Stimulated activated CD8-positive, alpha-beta memory T cell treated with anti-CD3 and anti-CD28 coated beads, Interleukin-4, amount 100 ng/mL, for 48 hours (primary cell): Measurements from ENCODE around the gene BCL11B.

Source experiments
- DNase-seq: peaks from one replicate; pipeline ENCODE4 v3.0.0-alpha.2; 2020

The BCL11B gene

GRCh38 chr14:99194736-99195135, 77.3 kb downstream of the BCL11B start:
- DNase-seq: no peak

- no peak for DNase-seq
Observed at GRCh38 chr14:99194136-99194535, 77.9 kb downstream of the BCL11B start.

GRCh38 chr14:99192830-99193229, 79.2 kb downstream of the BCL11B start:
- DNase-seq: no peak

- no peak for DNase-seq
Observed at GRCh38 chr14:99192028-99192621, 79.9 kb downstream of the BCL11B start.

GRCh38 chr14:99191395-99192027, 80.5 kb downstream of the BCL11B start:
- no peak for DNase-seq

GRCh38 chr14:99190696-99191394, 81.2 kb downstream of the BCL11B start:
- no peak for DNase-seq

- DNase-seq: peak; percentile 66
Observed at GRCh38 chr14:99189201-99189801, 82.7 kb downstream of the BCL11B start.

- DNase-seq: peak; percentile 68
Observed at GRCh38 chr14:99188731-99189191, 83.2 kb downstream of the BCL11B start.

- peak; percentile 28 for DNase-seq
Observed at GRCh38 chr14:99187858-99188257, 84.1 kb downstream of the BCL11B start.

- peak; percentile 38 for DNase-seq
Observed at GRCh38 chr14:99186956-99187690, 84.9 kb downstream of the BCL11B start.

GRCh38 chr14:99186336-99186735, 85.7 kb downstream of the BCL11B start:
- peak; percentile 22 for DNase-seq

GRCh38 chr14:99185436-99186068, 86.4 kb downstream of the BCL11B start:
- DNase-seq: peak; percentile 37

- peak; percentile 26 for DNase-seq
Observed at GRCh38 chr14:99183716-99184115, 88.3 kb downstream of the BCL11B start.

- DNase-seq: peak; percentile 24
Observed at GRCh38 chr14:99183311-99183710, 88.7 kb downstream of the BCL11B start.

GRCh38 chr14:99182548-99183250, 89.3 kb downstream of the BCL11B start:
- DNase-seq: peak; percentile 32

GRCh38 chr14:99181804-99182520, 90.0 kb downstream of the BCL11B start:
- peak; percentile 21 for DNase-seq

- peak; percentile 37 for DNase-seq
Observed at GRCh38 chr14:99181241-99181640, 90.8 kb downstream of the BCL11B start.

- no peak for DNase-seq
Observed at GRCh38 chr14:99179946-99180345, 92.1 kb downstream of the BCL11B start.

GRCh38 chr14:99179506-99179905, 92.5 kb downstream of the BCL11B start:
- DNase-seq: no peak

GRCh38 chr14:99177886-99178835, 93.8 kb downstream of the BCL11B start:
- no peak for DNase-seq
